Neural cell (in vitro differentiated cells): ENCODE data around the gene TMEM255B. TPM values are rescaled to one million over a fixed set of nuclear protein-coding genes. Genes with fewer than 3 reads are reported as not detected.

ENCODE experiments used
- H2AFZ ChIP-seq: fragments of 200-600, 300-800 bp; sonication (generic), shearing (Covaris generic); 2 replicates; pipeline ENCODE4 v1.6.0; 2014; ENCODE audit warnings: low read depth, mild to moderate bottlenecking, antibody characterized with exemption, low read length, moderate library complexity
- H3F3A ChIP-seq: fragments of 200-600 bp; shearing (Covaris generic); 2 replicates; pipeline ENCODE4 v1.6.1; 2016; ENCODE audit warnings: mild to moderate bottlenecking, moderate library complexity, mixed read lengths, antibody characterized with exemption, low read length; ENCODE audit not compliant: insufficient read depth, poor library complexity, severe bottlenecking
- H3K27ac ChIP-seq: fragments of 200-600, 300-800 bp; sonication (generic), shearing (Covaris generic); 2 replicates; pipeline ENCODE4 v1.5.1; 2014; ENCODE audit warnings: mild to moderate bottlenecking, low read length, moderate library complexity
- H3K27me3 ChIP-seq: fragments of 300-800, 200-600 bp; sonication (generic), shearing (Covaris generic); 2 replicates; pipeline ENCODE4 v1.6.0; 2014; ENCODE audit warnings: mild to moderate bottlenecking, low read depth, low read length, moderate library complexity; ENCODE audit not compliant: insufficient read depth
- H3K36me3 ChIP-seq: fragments of 300-800, 200-600 bp; sonication (generic), shearing (Covaris generic); 2 replicates; pipeline ENCODE4 v1.5.1; 2014; ENCODE audit warnings: mild to moderate bottlenecking, antibody characterized with exemption, low read length, moderate library complexity; ENCODE audit not compliant: insufficient read depth
- H3K4me2 ChIP-seq: fragments of 300-800, 200-600 bp; sonication (generic), shearing (Covaris generic); 2 replicates; pipeline ENCODE4 v1.6.0; 2014; ENCODE audit warnings: mild to moderate bottlenecking, low read length
- H3K4me3 ChIP-seq: fragments of 300-800, 200-600 bp; sonication (generic), shearing (Covaris generic); 2 replicates; pipeline ENCODE4 v1.5.1; 2014; ENCODE audit warnings: mild to moderate bottlenecking, low read length, moderate library complexity
- H3K79me2 ChIP-seq: fragments of 200-600 bp; shearing (Covaris generic); replicated peaks from 2 replicates; pipeline ENCODE4 v1.6.0; 2014; ENCODE audit warnings: mild to moderate bottlenecking, low read length, moderate library complexity; ENCODE audit not compliant: insufficient read depth
- H3K9ac ChIP-seq: fragments of 300-800, 200-600 bp; sonication (generic), shearing (Covaris generic); 2 replicates; pipeline ENCODE4 v1.6.1; 2016; ENCODE audit warnings: mild to moderate bottlenecking, low read length, mixed read lengths
- H3K9me2 ChIP-seq: fragments of 200-600 bp; shearing (Covaris generic); 2 replicates; pipeline ENCODE4 v1.6.1; 2016; ENCODE audit warnings: mild to moderate bottlenecking, low read length, mixed read lengths; ENCODE audit not compliant: insufficient read depth
- H3K9me3 ChIP-seq: fragments of 200-600, 300-800 bp; sonication (generic), shearing (Covaris generic); 2 replicates; pipeline ENCODE4 v1.6.1; 2016; ENCODE audit warnings: mild to moderate bottlenecking, mixed run types, low read length, moderate library complexity, mixed read lengths
- H4K20me1 ChIP-seq: fragments of 200-600 bp; shearing (Covaris generic); 2 replicates; pipeline ENCODE4 v1.6.1; 2016; ENCODE audit warnings: mild to moderate bottlenecking, mixed run types; ENCODE audit not compliant: insufficient read depth
- CTCF ChIP-seq: fragments of 450-650 bp; IDR thresholded peaks from 2 replicates; pipeline ENCODE4 v1.5.1; 2014; ENCODE audit warnings: antibody characterized with exemption, mild to moderate bottlenecking, moderate library complexity; ENCODE audit not compliant: poor library complexity, severe bottlenecking
- EP300 ChIP-seq: fragments of 450-650 bp; conservative IDR thresholded peaks from 2 replicates; pipeline ENCODE4 v1.6.1; 2014; ENCODE audit warnings: antibody characterized with exemption, mild to moderate bottlenecking, moderate library complexity; ENCODE audit not compliant: poor library complexity, severe bottlenecking
- EZH2 ChIP-seq: fragments of 200-600, 300-800 bp; shearing (Covaris generic), sonication (generic); IDR thresholded peaks from 2 replicates; pipeline ENCODE4 v1.6.1; 2014; ENCODE audit warnings: antibody characterized with exemption, low read length, borderline replicate concordance, mild to moderate bottlenecking; ENCODE audit not compliant: insufficient read depth, poor library complexity, severe bottlenecking
- MXI1 ChIP-seq: fragments of 450-650 bp; conservative IDR thresholded peaks from 2 replicates; pipeline ENCODE4 v1.6.1; 2014; ENCODE audit warnings: antibody characterized with exemption, mild to moderate bottlenecking; ENCODE audit not compliant: poor library complexity, severe bottlenecking
- POLR2AphosphoS5 ChIP-seq: IDR thresholded peaks from 2 replicates; pipeline ENCODE4 v1.6.1; 2012
- RAD21 ChIP-seq: fragments of 450-650 bp; conservative IDR thresholded peaks from 2 replicates; pipeline ENCODE4 v1.6.1; 2014; ENCODE audit warnings: antibody characterized with exemption, mild to moderate bottlenecking, moderate library complexity
- REST ChIP-seq: IDR thresholded peaks from 2 replicates; pipeline ENCODE4 v1.6.1; 2012; ENCODE audit warnings: borderline replicate concordance
- SMC3 ChIP-seq: fragments of 450-650 bp; conservative IDR thresholded peaks from 2 replicates; pipeline ENCODE4 v1.6.1; 2014; ENCODE audit warnings: antibody characterized with exemption, mild to moderate bottlenecking, moderate library complexity; ENCODE audit not compliant: poor library complexity
- TAF1 ChIP-seq: IDR thresholded peaks from 2 replicates; pipeline ENCODE4 v1.6.1; 2012; ENCODE audit warnings: low read depth
- polyA plus RNA-seq: library from polyadenylated mRNA; depleted of rRNA; stranded (reverse); fragments of >200 nt; gene quantifications from 2 replicates; pipeline ENCODE4 v1.2.3, GENCODE V29; 2014

Gene TMEM255B
- polyA plus RNA-seq, 1 donor from 2014 or later = not detected

GRCh38 chr13:113782472-113782871, 23.4 kb downstream of the TMEM255B start:
- no peak overlapping the region for H3K27ac ChIP-seq
- H3K9me2 ChIP-seq = no peaks in the 10 kb centered on the region
- peaks cover 3% of the 10 kb centered on the region for H3K27me3 ChIP-seq
- H4K20me1 ChIP-seq = no peaks in the 10 kb centered on the region
- H3K4me3 ChIP-seq = no peak overlapping the region
- TF ChIP-seq EP300 = no peak
- no peak for TF ChIP-seq MXI1
- TF ChIP-seq TAF1 = no peak
- TF ChIP-seq RAD21 = no peak
- no peak for TF ChIP-seq REST
- no peak for TF ChIP-seq SMC3
- TF ChIP-seq EZH2 = no peak
- TF ChIP-seq CTCF = no peak
- no peak for TF ChIP-seq POLR2AphosphoS5
- H2AFZ ChIP-seq = no peak overlapping the region
- H3K9me3 ChIP-seq = no peaks in the 10 kb centered on the region
- no peak overlapping the region for H3K9ac ChIP-seq
- no peaks in the 10 kb centered on the region for H3K36me3 ChIP-seq
- no peak overlapping the region for H3K4me2 ChIP-seq
- H3F3A ChIP-seq = no peaks in the 10 kb centered on the region
- no peaks in the 10 kb centered on the region for H3K79me2 ChIP-seq

- H3K36me3 ChIP-seq = no peaks in the 10 kb centered on the region
- no peaks in the 10 kb centered on the region for H3K79me2 ChIP-seq
- H4K20me1 ChIP-seq = no peaks in the 10 kb centered on the region
- no peak overlapping the region for H3K4me2 ChIP-seq
- H3K27me3 ChIP-seq = no peaks in the 10 kb centered on the region
- H3F3A ChIP-seq = no peaks in the 10 kb centered on the region
- H3K9me2 ChIP-seq = no peaks in the 10 kb centered on the region
- H3K27ac ChIP-seq = no peak overlapping the region
- no peak overlapping the region for H3K9ac ChIP-seq
- H3K4me3 ChIP-seq = no peak overlapping the region
- no peaks in the 10 kb centered on the region for H3K9me3 ChIP-seq
- no peak overlapping the region for H2AFZ ChIP-seq
- TF ChIP-seq MXI1 (no peak), SMC3 (no peak), EZH2 (no peak), RAD21 (no peak)
These were observed 24.3 kb downstream of the TMEM255B start for GRCh38 chr13:113783200-113783881.
